ENCODE data around the gene GNA12.

DNA sequence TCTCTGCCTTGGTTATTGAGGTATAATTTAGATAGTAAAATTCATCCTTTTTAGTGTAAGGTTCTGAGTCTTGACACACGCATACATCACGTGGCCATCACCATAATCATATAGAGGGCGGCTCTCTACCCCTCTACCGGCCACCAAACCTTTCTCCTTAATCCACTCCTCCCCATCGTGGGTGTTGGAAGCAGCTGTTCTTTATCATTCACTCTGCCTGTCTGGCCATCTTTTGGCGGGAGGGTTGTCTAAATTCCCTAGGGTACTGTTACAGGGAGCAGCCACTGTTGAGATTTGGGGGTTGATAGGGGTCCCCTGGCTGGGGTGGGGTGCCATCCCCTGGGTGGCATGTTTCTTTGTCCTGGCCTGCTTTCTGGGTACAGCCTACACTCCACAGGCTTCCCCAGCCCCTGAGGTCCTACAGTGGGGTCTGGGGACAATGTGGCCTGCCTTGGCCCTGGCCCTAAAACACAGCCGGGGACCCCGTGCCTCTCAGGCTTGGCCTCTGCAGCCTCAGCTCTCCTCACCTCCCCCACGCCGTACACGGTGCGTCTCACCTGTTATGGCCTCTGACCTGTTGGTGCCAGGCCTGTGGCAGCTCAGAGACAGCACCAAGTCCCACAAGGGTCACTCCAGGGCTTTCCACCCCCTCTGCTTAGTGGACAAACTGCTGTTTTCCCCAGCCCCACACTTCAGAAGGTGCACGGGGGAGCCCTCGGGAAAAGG, 138.6 kb downstream of the GNA12 start:
- TF ChIP-seq POLR2AphosphoS5 (IDR thresholded peaks at IDR 0.05; ENCODE audit: borderline replicate concordance, low read depth, low read length) (no peak), EZH2 (IDR thresholded peaks at IDR 0.05) (no peak)

Data from SK-N-MC (cell line).